OCI-M1 (cell line): ENCODE results near the gene IL10RA.
A peak's percentile ranks its signal among the peaks of the same experiment; 100 is the strongest.

Experiments
- DNase-seq: peaks from one replicate; lab custom pipeline; 2025; lab: John Stamatoyannopoulos, UW

Gene IL10RA

DNA sequence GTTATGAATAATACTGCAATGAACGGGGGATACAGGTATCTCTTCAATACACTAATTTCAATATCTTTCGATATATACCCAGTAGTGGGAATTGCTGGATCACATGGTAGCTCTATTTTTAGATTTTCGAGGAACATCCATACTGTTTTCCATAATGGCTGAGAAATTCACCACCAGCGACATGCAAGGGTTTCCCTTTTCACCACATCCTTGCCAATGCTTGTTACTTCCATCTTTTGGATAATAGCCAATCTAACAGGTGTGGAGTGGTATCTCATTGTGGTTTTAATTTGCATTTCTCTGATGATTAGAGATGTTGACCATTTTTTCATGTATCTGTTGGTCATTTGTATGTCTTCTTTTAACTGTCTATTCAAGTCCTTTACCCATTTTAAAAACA lies 5.9 kb downstream of the IL10RA start:
- DNase-seq: no peak

DNA sequence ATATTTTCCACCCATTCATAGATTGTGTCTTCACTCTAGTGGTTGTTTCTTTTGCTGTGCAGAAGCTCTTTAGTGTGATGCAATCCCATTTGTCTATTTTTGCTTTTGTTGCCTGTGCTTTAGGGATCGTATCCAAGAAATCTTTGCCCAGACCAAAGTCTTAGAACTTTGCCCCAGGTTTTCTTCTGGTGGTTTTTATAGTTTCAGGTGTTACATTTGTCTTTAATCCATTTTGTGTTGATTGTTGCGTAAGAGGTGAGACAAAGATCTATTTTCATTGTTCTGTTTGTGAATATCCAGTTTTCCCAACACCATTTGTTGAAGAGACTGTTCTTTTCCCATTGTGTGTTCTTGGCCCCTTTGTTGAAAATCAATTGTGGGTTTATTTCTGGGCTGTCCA lies 6.4 kb downstream of the IL10RA start:
- DNase-seq: no peak

GRCh38 chr11:117993988-117994745 lies 8.0 kb downstream of the IL10RA start:
- peak; percentile 66 for DNase-seq

- no peak for DNase-seq
These were observed 9.3 kb downstream of the IL10RA start for GRCh38 chr11:117995472-117995871.

DNA sequence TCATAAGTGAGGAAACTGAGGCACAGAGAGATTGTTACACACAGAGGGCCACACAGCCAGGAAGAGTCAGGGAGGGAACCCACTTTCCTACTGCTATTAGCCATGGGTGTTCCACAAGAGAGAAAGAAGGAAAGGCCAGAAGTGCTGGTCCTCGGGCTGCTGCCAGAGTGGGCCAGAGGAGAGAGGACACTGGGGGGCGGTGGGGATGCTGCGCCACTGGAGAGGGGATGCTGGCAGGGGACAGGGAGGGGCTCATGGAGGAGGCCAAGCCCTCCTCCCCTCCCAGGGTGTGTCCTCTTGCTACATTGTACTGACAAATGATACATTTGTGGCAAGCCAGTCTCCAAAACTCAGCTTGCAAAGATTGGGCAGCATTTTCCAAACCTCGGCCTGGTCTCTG lies 9.9 kb downstream of the IL10RA start:
- no peak for DNase-seq

DNA sequence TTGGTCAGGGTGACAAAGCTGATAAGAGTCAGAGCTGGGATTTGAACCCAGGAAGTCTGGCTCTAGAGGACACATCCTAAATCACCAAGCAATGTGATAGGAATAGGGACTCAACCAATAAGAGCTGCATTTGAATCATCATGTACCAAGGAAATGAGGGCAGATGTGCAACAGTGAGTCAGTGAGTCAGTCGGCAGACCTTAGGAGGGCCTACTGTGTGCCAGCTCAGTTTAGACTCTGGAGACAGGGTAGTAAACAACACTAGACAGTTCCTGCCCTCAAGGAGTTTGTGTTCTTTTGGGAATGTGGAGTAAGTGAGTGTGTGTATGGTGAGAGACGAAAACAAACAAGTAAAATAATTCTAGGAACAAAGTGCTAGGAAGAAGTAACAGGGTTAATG lies 11.2 kb downstream of the IL10RA start:
- no peak for DNase-seq

DNA sequence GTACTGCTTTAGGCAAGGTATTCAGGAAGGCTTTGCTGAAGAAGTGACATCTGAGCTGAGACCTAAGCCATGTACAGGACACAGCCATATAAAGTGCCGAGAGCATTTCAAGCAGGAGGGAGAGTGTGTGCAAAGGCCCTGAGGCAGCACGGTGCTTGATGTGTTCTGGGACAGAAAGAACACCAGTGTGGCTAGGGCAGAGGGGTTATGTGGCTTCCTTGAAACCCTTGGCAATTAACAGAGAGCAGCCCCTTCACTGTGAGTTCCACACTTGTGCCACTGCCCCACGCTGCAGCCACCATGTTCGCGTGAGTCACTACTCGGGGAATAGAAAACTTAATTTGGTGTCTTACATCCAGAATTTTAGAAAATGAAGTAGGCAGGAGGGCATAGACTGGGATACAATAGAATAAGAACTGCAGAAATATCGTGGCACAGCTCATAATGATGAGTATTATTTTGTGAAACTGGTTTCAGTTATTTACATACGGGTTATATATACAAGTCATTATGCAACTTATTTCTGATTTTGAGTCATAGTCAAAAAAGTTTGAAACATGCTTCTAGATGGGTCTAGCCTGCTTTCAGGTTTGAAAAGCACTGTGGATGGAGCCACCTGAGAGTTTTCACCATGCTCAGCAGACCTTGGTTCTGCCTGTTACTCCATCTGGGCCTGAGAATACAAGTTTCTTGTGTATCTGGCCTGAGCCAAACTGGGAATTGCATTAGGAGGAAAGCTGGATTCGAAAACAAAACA lies 11.8 kb downstream of the IL10RA start:
- DNase-seq: no peak

DNA sequence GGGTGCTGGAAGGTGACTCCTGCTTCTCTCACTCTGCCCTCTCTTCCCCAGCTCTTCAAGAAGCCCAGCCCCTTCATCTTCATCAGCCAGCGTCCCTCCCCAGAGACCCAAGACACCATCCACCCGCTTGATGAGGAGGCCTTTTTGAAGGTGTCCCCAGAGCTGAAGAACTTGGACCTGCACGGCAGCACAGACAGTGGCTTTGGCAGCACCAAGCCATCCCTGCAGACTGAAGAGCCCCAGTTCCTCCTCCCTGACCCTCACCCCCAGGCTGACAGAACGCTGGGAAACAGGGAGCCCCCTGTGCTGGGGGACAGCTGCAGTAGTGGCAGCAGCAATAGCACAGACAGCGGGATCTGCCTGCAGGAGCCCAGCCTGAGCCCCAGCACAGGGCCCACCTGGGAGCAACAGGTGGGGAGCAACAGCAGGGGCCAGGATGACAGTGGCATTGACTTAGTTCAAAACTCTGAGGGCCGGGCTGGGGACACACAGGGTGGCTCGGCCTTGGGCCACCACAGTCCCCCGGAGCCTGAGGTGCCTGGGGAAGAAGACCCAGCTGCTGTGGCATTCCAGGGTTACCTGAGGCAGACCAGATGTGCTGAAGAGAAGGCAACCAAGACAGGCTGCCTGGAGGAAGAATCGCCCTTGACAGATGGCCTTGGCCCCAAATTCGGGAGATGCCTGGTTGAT lies 12.6 kb downstream of the IL10RA start:
- no peak for DNase-seq

DNA sequence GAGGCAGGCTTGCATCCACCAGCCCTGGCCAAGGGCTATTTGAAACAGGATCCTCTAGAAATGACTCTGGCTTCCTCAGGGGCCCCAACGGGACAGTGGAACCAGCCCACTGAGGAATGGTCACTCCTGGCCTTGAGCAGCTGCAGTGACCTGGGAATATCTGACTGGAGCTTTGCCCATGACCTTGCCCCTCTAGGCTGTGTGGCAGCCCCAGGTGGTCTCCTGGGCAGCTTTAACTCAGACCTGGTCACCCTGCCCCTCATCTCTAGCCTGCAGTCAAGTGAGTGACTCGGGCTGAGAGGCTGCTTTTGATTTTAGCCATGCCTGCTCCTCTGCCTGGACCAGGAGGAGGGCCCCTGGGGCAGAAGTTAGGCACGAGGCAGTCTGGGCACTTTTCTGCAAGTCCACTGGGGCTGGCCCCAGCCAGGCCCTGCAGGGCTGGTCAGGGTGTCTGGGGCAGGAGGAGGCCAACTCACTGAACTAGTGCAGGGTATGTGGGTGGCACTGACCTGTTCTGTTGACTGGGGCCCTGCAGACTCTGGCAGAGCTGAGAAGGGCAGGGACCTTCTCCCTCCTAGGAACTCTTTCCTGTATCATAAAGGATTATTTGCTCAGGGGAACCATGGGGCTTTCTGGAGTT lies 13.3 kb downstream of the IL10RA start:
- DNase-seq: no peak

DNA sequence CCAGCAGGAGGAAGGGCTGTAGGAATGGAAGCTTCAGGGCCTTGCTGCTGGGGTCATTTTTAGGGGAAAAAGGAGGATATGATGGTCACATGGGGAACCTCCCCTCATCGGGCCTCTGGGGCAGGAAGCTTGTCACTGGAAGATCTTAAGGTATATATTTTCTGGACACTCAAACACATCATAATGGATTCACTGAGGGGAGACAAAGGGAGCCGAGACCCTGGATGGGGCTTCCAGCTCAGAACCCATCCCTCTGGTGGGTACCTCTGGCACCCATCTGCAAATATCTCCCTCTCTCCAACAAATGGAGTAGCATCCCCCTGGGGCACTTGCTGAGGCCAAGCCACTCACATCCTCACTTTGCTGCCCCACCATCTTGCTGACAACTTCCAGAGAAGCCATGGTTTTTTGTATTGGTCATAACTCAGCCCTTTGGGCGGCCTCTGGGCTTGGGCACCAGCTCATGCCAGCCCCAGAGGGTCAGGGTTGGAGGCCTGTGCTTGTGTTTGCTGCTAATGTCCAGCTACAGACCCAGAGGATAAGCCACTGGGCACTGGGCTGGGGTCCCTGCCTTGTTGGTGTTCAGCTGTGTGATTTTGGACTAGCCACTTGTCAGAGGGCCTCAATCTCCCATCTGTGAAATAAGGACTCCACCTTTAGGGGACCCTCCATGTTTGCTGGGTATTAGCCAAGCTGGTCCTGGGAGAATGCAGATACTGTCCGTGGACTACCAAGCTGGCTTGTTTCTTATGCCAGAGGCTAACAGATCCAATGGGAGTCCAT lies 14.1 kb downstream of the IL10RA start:
- DNase-seq: no peak

GRCh38 chr11:118000850-118001228 lies 14.6 kb downstream of the IL10RA start:
- DNase-seq: peak; percentile 51

- peak; percentile 95 for DNase-seq
These were observed 15.3 kb downstream of the IL10RA start for GRCh38 chr11:118001494-118001971.

DNA sequence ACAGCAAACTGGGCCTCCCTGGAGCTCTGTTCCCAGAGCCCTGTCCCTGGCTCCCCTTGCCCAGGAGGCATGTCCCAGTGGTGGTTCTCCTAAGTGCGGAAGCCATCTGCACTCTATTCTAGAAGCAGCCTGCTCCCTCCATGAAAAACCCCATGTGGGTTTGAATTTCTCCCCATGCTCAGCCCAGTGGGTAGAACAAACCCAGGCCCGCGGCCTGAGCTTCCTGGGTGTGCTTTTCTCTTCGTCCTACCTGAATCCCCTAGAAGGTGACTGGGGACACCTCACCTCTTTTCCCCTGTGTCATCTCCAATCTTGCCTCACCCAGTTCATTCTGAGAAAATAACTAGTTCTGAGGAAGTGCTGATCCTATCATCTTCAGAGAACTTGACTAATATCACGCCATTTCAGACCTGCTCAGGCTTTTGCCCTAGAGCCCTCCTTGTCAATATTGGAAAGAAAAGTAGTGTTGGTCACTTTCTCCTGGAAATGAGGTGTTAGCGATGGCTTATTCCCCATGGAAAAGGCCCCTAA lies 15.9 kb downstream of the IL10RA start:
- DNase-seq: peak; percentile 96

- DNase-seq: peak; percentile 96
These were observed 16.6 kb downstream of the IL10RA start for GRCh38 chr11:118002541-118003423.

- peak; percentile 57 for DNase-seq
These were observed 17.3 kb downstream of the IL10RA start for GRCh38 chr11:118003456-118003855.

GRCh38 chr11:118004543-118005223 lies 18.5 kb downstream of the IL10RA start:
- no peak for DNase-seq

DNA sequence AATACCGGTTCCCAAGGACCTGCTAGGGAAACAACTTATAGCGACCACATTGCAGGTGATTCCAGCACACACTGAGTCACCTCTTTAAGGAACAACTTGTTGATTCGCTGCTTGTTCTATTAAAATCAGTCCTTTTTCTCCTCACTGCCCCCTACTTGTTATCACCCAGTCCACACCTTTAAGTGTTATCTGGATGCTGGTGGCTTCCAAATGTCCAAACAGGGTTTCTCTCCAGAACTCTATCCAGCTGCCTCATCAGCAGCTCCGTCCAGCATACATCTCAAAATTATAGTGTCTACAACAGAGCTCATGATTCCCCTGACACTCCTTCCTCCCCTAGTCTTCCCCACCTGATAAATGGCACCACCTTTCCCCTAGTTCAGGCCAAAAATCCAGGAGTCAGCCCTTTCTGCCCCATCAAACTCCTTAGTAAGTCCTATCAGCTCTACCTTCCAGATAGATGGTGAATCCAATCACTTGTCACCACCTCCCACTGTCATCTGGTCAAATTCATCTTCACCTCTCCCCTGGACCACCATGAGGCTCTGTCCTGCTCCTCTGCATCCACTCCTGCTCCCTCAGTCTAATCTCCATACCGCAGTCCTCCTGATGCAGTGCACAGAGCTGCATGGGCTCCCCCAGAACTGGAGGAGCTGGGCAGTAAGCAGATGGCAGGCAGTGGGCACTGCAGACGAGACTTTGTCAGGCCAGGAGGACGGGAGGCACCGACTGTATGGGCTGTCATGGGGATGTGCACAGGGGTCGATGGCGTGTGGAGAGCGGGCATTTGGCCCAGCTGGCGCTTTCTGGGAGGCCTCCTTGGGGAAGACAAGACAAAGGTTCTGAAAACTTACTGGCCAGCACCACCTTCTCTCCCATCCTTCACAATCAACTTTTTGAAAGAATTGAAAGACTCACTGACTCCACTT lies 19.3 kb downstream of the IL10RA start:
- peak; percentile 54 for DNase-seq

DNA sequence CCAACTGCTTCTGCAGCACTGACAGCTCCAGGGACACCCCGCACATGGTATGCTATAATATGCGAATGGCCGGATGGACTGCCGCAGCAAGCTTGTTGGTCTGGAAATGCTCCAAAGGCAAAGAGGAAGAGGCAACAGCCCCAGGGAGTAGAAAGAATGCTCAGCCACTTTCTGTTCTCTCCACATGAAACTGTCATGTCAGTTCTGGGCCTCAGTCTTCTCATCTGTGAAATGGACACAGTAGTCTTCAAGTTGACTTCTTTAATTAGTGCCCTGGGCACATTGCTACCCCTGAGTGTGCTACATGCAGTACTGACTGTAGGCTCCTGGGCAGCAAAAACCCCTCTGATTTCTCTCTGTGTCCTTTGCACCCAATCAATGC lies 19.9 kb downstream of the IL10RA start:
- DNase-seq: no peak

- DNase-seq: peak; percentile 68
These were observed 20.8 kb downstream of the IL10RA start for GRCh38 chr11:118007040-118007439.
